GM12865 (cell line): ENCODE results near the gene TGFBRAP1.
A peak's percentile ranks its signal among the peaks of the same experiment; 100 is the strongest.

Experiments used
- DNase-seq: peaks from one replicate; pipeline ENCODE4 v3.0.0; 2010; ENCODE audit warnings: low read depth
- H3K4me3 ChIP-seq: 2 replicates; pipeline ENCODE4 v1.5.1; 2011; ENCODE audit warnings: mild to moderate bottlenecking, low read depth, low read length, control low read depth
- TF ChIP-seq, protein P1 (sequence below): IDR thresholded peaks from 2 replicates; pipeline ENCODE4 v1.5.1; 2011; ENCODE audit warnings: low read length, control low read depth, low read depth, inconsistent platforms; ENCODE audit not compliant: insufficient read depth; ENCODE audit errors: missing control alignments

The TGFBRAP1 gene

GRCh38 chr2:105249891-105250290, 79.6 kb downstream of the TGFBRAP1 start:
- no peak for DNase-seq
- TF ChIP-seq, protein P1, sequence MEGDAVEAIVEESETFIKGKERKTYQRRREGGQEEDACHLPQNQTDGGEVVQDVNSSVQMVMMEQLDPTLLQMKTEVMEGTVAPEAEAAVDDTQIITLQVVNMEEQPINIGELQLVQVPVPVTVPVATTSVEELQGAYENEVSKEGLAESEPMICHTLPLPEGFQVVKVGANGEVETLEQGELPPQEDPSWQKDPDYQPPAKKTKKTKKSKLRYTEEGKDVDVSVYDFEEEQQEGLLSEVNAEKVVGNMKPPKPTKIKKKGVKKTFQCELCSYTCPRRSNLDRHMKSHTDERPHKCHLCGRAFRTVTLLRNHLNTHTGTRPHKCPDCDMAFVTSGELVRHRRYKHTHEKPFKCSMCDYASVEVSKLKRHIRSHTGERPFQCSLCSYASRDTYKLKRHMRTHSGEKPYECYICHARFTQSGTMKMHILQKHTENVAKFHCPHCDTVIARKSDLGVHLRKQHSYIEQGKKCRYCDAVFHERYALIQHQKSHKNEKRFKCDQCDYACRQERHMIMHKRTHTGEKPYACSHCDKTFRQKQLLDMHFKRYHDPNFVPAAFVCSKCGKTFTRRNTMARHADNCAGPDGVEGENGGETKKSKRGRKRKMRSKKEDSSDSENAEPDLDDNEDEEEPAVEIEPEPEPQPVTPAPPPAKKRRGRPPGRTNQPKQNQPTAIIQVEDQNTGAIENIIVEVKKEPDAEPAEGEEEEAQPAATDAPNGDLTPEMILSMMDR, result no peak
- H3K4me3 ChIP-seq, result no peak overlapping the region

DNA sequence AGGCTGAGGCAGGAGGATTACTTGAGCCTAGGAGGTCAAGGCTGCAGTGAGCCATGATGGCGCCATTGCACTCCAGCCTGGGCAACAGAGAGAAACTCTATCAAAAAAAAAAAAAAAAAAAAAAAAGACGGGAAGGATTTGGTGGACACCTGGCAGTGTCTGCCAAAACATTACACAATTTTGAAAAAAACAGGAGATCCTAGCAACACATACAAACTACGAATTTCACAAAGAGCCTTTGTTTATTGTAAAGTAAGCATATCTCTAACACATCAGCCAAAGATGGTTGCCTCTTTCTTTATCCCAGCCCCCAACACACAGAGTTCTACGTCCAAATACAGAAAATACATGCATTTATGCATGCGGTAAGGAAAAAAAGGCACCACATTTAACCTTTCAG, 80.4 kb downstream of the TGFBRAP1 start:
- TF ChIP-seq, protein P1, result no peak
- no peak overlapping the region for H3K4me3 ChIP-seq
- DNase-seq, result no peak

DNA sequence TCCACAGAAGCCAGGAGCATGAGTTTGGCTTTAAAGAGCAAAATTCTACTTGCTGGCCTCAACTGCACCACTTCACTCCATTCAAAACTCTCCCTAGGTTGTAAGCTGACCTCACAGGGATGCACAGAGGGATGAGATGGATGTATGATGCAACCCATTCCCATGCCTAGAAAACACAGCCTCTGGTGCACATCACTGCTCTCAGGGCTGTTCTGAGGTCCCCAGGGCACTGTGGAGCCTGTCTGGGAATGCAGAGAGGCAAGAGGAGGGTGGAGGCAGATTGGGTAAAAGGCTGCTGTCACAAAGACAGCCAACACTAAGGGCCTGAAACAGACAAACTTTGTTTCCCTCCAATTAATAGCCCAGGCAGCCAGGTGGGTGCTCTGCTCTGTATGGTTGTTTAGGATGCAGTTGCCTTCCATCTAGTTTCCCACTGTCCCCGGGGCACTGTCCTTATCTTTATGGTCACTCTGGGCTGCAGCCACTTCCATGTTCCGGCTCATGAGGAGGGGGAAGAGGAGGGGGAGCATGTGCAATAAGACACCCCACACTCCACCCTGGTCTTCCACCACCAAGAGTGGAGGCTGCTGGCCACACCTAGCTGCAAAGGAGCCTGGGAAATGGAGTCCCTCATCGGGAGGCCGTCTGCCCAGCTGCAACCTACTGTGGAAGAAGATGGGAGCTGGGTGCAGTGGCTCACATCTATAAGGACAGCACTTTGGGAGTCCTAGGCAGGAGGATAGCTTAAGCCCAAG, 81.0 kb downstream of the TGFBRAP1 start:
- no peak for DNase-seq
- TF ChIP-seq, protein P1, result no peak
- H3K4me3 ChIP-seq, result no peak overlapping the region

- no peak for DNase-seq
- H3K4me3 ChIP-seq, result no peak overlapping the region
- TF ChIP-seq, protein P1, result no peak
Measured at GRCh38 chr2:105244451-105244850, 85.1 kb downstream of the TGFBRAP1 start.

DNA sequence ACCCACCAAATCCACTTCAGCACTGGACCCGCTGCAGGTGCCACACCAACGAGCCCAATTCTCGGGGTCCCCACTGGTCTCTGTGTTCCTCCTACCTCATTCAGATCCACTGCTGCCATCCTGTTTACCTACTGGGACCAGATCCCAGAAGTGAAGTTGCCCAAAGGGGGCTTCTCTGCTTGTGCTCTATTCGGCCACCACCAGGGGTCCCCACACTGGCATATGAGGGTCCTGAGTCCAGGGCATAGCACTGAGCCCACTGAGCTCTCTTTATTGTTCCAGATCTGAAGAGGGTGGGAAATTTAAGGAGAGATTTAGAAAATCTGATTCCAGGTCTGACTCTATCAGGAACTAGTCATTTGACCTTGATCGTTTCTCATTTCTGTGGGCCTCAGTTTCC, 85.6 kb downstream of the TGFBRAP1 start:
- TF ChIP-seq, protein P1, result peak; percentile 5
- no peak for DNase-seq
- no peak overlapping the region for H3K4me3 ChIP-seq

DNA sequence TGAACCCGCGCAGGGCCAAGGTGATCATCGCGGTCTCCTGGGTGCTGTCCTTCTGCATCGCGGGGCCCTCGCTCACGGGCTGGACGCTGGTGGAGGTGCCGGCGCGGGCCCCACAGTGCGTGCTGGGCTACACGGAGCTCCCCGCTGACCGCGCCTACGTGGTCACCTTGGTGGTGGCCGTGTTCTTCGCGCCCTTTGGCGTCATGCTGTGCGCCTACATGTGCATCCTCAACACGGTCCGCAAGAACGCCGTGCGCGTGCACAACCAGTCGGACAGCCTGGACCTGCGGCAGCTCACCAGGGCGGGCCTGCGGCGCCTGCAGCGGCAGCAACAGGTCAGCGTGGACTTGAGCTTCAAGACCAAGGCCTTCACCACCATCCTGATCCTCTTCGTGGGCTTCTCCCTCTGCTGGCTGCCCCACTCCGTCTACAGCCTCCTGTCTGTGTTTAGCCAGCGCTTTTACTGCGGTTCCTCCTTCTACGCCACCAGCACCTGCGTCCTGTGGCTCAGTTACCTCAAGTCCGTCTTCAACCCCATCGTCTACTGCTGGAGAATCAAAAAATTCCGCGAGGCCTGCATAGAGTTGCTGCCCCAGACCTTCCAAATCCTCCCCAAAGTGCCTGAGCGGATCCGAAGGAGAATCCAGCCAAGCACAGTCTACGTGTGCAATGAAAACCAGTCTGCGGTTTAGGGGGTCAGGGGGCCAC, 87.1 kb downstream of the TGFBRAP1 start:
- no peak for DNase-seq
- no peak overlapping the region for H3K4me3 ChIP-seq
- TF ChIP-seq, protein P1, result no peak
